IMR-90 (cell line): ENCODE data around the gene CKLF. TPM values are rescaled to one million over a fixed set of nuclear protein-coding genes. Genes with fewer than 3 reads are reported as not detected.

Experiments
- FOS ChIP-seq: fragments of 150-350 bp; IDR thresholded peaks from 2 replicates; pipeline ENCODE4 v1.6.1; 2016; ENCODE audit warnings: low read depth, low read length
- MAZ ChIP-seq: IDR thresholded peaks from 2 replicates; pipeline ENCODE4 v1.6.1; 2012; ENCODE audit warnings: low read depth, mild to moderate bottlenecking, low read length, improper control_type of control experiment, moderate library complexity, borderline replicate concordance
- RAD21 ChIP-seq: IDR thresholded peaks from 2 replicates; pipeline ENCODE4 v1.6.1; 2012; ENCODE audit warnings: low read length, improper control_type of control experiment
- SMC3 ChIP-seq: fragments of 150-350 bp; IDR thresholded peaks from 2 replicates; pipeline ENCODE4 v1.6.1; 2016; ENCODE audit warnings: low read depth, mild to moderate bottlenecking, antibody characterized with exemption, low read length, moderate library complexity
- polyA plus RNA-seq, 3 experiments: library from polyadenylated mRNA; depleted of rRNA; stranded (reverse); fragments of >200 nt; gene quantifications; 2 replicates each; pipeline ENCODE4 v1.2.3, GENCODE V29; 2012; ENCODE audit warnings: low replicate concordance in 1 of 3
- total RNA-seq: library from RNA; depleted of rRNA; stranded (reverse); fragments of >200 nt; gene quantifications from 2 replicates; pipeline ENCODE4 v1.2.3, GENCODE V29; 2012

CKLF gene
- total and polyA plus RNA-seq, 2 of the 4 experiments (the other 2 are of a cell fraction) = 60.8 to 92.2 TPM

- 0 out of 2 replicates have a peak, but pooled peaks have one; percentile 2 for TF ChIP-seq MAZ
- TF ChIP-seq FOS = no peak
- peak; percentile 68 for TF ChIP-seq SMC3
- peak; percentile 64 for TF ChIP-seq RAD21
Measured at GRCh38 chr16:66604376-66605176, 52.2 kb downstream of the CKLF start, which contains the start of gene CMTM3 (continued).
